OCI-LY1 (cell line): ENCODE results near the gene PROZ.

Source experiments
- H2AFZ ChIP-seq: fragments of 200-600 bp; sonication (generic), shearing (Covaris generic); 2 replicates; pipeline ENCODE4 v1.6.0; 2014; ENCODE audit warnings: antibody characterized with exemption, mild to moderate bottlenecking, low read length
- H3F3A ChIP-seq: fragments of 200-600 bp; sonication (generic), shearing (Covaris generic); 2 replicates; pipeline ENCODE4 v1.6.0; 2014; ENCODE audit warnings: mild to moderate bottlenecking, antibody characterized with exemption, low read length, moderate library complexity; ENCODE audit not compliant: insufficient read depth
- H3K27ac ChIP-seq: fragments of 200-600 bp; sonication (generic); 2 replicates; pipeline ENCODE4 v1.5.1; 2014; ENCODE audit warnings: low read length, mixed run types, mild to moderate bottlenecking, low read depth; ENCODE audit not compliant: poor library complexity, severe bottlenecking
- H3K27me3 ChIP-seq: fragments of 200-600 bp; sonication (generic); 2 replicates; pipeline ENCODE4 v1.6.0; 2014; ENCODE audit warnings: antibody characterized with exemption, mild to moderate bottlenecking, low read length, moderate library complexity; ENCODE audit not compliant: insufficient read depth
- H3K36me3 ChIP-seq: fragments of 200-600 bp; sonication (generic); 2 replicates; pipeline ENCODE4 v1.6.1; 2014; ENCODE audit warnings: mild to moderate bottlenecking, antibody characterized with exemption, low read length, moderate library complexity, mixed read lengths; ENCODE audit not compliant: insufficient read depth
- H3K4me1 ChIP-seq: fragments of 200-600 bp; sonication (generic); 2 replicates; pipeline ENCODE4 v1.5.1; 2014; ENCODE audit warnings: mild to moderate bottlenecking, low read length, moderate library complexity; ENCODE audit not compliant: insufficient read depth, severe bottlenecking
- H3K4me2 ChIP-seq: fragments of 200-600 bp; sonication (generic), shearing (Covaris generic); 2 replicates; pipeline ENCODE4 v1.6.1; 2014; ENCODE audit warnings: low read length
- H3K4me3 ChIP-seq: fragments of 200-600 bp; sonication (generic); 2 replicates; pipeline ENCODE4 v1.5.1; 2014; ENCODE audit warnings: low read length, low read depth, mild to moderate bottlenecking, mixed read lengths; ENCODE audit not compliant: poor library complexity, severe bottlenecking
- H3K79me2 ChIP-seq: fragments of 200-600 bp; shearing (Covaris generic); 2 replicates; pipeline ENCODE4 v1.6.1; 2016; ENCODE audit warnings: mixed run types, low read length, mixed read lengths; ENCODE audit not compliant: insufficient read depth
- H3K9ac ChIP-seq: fragments of 200-600 bp; sonication (generic), shearing (Covaris generic); 2 replicates; pipeline ENCODE4 v1.6.1; 2014; ENCODE audit warnings: mild to moderate bottlenecking, low read length, mixed read lengths
- H3K9me2 ChIP-seq: fragments of 200-600 bp; sonication (generic), shearing (Covaris generic); 2 replicates; pipeline ENCODE4 v1.6.1; 2014; ENCODE audit warnings: low read depth, mild to moderate bottlenecking, low read length, mixed read lengths
- H3K9me3 ChIP-seq: fragments of 200-600 bp; shearing (Covaris generic); 2 replicates; pipeline ENCODE4 v1.6.1; 2014; ENCODE audit warnings: low read length, mixed read lengths
- H4K20me1 ChIP-seq: fragments of 200-600 bp; sonication (generic), shearing (Covaris generic); 2 replicates; pipeline ENCODE4 v1.6.0; 2016; ENCODE audit warnings: mild to moderate bottlenecking, low read length; ENCODE audit not compliant: insufficient read depth
- EZH2 ChIP-seq: fragments of 200-600 bp; sonication (generic), shearing (Covaris generic); IDR thresholded peaks from 2 replicates; pipeline ENCODE4 v1.8.0; 2017; ENCODE audit warnings: borderline replicate concordance, mixed run types, mild to moderate bottlenecking, antibody characterized with exemption, low read length, moderate library complexity, mixed read lengths
- TF ChIP-seq, protein P1 (sequence below): fragments of 200-600 bp; sonication (generic), shearing (Covaris generic); IDR thresholded peaks from 2 replicates; pipeline ENCODE4 v1.5.1; 2017; ENCODE audit warnings: mild to moderate bottlenecking, antibody characterized with exemption, low read length, moderate library complexity, mixed read lengths

Gene PROZ

DNA sequence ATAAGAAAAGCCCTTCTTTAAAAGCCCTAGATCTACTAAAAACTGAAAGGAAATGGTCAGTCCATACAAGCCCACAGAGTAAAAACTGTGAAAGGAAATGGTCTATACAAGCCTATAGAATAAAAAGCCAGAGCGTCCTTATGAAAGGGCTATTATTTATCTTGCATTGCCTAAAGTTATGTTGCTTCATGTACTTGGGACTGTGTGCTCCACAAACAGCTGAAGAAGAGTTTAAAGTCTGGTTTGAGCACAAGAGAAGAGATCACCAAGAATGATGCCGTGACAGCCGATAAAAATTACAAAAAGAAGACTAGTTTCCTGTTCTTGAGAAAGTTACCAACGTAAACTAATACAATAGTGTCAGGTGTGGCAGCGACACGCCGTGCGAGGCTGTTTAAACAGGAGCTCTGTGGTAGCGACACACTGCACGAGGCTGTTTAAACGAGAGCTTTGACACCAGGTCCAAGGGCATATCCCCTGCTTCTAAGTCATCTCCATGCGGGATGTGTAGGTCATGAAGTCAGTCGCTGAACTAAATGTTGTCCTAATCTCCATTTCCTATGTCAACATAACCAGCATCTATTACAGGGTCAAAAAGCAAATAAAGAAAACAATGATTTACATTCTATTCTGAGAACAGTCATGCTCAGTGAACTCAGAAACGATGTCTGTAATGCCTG lies 25.1 kb downstream of the PROZ start:
- H3K9me3 ChIP-seq: no peaks in the 10 kb centered on the region
- peaks cover 92% of the 10 kb centered on the region for H3K36me3 ChIP-seq
- H3K9ac ChIP-seq: no peak overlapping the region
- no peak overlapping the region for H3K4me2 ChIP-seq
- no peak overlapping the region for H2AFZ ChIP-seq
- H3K79me2 ChIP-seq: no peaks in the 10 kb centered on the region
- H3K9me2 ChIP-seq: no peaks in the 10 kb centered on the region
- H3K4me3 ChIP-seq: no peak overlapping the region
- H4K20me1 ChIP-seq: no peaks in the 10 kb centered on the region
- TF ChIP-seq EZH2: no peak
- TF ChIP-seq, protein P1, sequence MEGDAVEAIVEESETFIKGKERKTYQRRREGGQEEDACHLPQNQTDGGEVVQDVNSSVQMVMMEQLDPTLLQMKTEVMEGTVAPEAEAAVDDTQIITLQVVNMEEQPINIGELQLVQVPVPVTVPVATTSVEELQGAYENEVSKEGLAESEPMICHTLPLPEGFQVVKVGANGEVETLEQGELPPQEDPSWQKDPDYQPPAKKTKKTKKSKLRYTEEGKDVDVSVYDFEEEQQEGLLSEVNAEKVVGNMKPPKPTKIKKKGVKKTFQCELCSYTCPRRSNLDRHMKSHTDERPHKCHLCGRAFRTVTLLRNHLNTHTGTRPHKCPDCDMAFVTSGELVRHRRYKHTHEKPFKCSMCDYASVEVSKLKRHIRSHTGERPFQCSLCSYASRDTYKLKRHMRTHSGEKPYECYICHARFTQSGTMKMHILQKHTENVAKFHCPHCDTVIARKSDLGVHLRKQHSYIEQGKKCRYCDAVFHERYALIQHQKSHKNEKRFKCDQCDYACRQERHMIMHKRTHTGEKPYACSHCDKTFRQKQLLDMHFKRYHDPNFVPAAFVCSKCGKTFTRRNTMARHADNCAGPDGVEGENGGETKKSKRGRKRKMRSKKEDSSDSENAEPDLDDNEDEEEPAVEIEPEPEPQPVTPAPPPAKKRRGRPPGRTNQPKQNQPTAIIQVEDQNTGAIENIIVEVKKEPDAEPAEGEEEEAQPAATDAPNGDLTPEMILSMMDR: no peak
- no peaks in the 10 kb centered on the region for H3K4me1 ChIP-seq
- no peaks in the 10 kb centered on the region for H3K27me3 ChIP-seq
- H3F3A ChIP-seq: no peaks in the 10 kb centered on the region
- H3K27ac ChIP-seq: no peak overlapping the region

- Histone ChIP-seq H3K9me3 (no peaks in the 10 kb centered on the region), H3K4me3 (no peak overlapping the region), H3K4me2 (no peak overlapping the region), H3K36me3 (peaks cover 92% of the 10 kb centered on the region), H4K20me1 (no peaks in the 10 kb centered on the region), H3K27me3 (no peaks in the 10 kb centered on the region), H3K9me2 (no peaks in the 10 kb centered on the region), H3K27ac (no peak overlapping the region), H3F3A (no peaks in the 10 kb centered on the region), H2AFZ (no peak overlapping the region), H3K4me1 (no peaks in the 10 kb centered on the region), H3K79me2 (no peaks in the 10 kb centered on the region), H3K9ac (no peak overlapping the region)
- TF ChIP-seq, protein P1: no peak
- no peak for TF ChIP-seq EZH2
Measured at GRCh38 chr13:113184568-113185440, 26.4 kb downstream of the PROZ start.

DNA sequence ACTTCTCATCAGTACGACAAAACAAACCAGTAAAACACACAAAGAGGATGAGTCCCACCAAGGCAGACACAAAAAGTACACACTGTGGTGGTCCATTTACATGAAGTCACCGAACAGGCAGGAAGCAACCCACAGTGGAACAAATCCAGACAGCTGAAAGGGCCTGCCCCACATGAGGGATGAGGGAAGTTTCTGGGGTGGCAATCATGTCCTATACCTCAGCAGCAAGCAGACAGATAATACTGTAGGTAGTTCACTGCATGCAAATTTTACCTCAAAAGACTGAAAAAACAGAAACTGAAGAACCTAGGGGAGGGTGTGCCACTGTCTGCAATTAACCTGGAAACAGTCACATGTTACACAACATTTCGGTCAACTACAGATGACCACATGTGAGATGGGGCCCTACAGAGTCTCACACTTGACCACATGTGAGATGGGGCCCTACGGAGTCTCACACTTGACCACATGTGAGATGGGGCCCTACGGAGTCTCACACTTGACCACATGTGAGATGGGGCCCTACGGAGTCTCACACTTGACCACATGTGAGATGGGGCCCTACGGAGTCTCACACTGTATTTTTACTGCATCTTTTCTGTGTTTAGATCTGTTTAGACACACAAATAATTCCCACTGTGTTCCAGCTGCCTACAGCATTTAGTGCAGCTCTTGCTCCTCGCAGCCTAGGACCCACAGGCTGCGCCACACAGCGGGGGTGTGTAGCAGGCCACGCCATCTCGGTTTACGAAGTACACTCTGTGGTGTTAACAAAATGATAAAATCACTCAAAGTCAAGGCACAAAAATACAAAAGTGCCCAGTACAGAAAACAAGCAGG lies 27.8 kb downstream of the PROZ start:
- H3K79me2 ChIP-seq: no peaks in the 10 kb centered on the region
- no peak overlapping the region for H3K9ac ChIP-seq
- no peaks in the 10 kb centered on the region for H3K27me3 ChIP-seq
- H3K36me3 ChIP-seq: peaks cover 90% of the 10 kb centered on the region
- H3K4me3 ChIP-seq: no peak overlapping the region
- H4K20me1 ChIP-seq: no peaks in the 10 kb centered on the region
- no peaks in the 10 kb centered on the region for H3K9me3 ChIP-seq
- H3K9me2 ChIP-seq: no peaks in the 10 kb centered on the region
- no peak overlapping the region for H2AFZ ChIP-seq
- H3F3A ChIP-seq: no peaks in the 10 kb centered on the region
- H3K4me1 ChIP-seq: no peaks in the 10 kb centered on the region
- no peak for TF ChIP-seq EZH2
- TF ChIP-seq, protein P1: no peak
- no peak overlapping the region for H3K27ac ChIP-seq
- H3K4me2 ChIP-seq: no peak overlapping the region
